Measurements from ENCODE around the gene JPH2.

- TF ChIP-seq, protein P1, sequence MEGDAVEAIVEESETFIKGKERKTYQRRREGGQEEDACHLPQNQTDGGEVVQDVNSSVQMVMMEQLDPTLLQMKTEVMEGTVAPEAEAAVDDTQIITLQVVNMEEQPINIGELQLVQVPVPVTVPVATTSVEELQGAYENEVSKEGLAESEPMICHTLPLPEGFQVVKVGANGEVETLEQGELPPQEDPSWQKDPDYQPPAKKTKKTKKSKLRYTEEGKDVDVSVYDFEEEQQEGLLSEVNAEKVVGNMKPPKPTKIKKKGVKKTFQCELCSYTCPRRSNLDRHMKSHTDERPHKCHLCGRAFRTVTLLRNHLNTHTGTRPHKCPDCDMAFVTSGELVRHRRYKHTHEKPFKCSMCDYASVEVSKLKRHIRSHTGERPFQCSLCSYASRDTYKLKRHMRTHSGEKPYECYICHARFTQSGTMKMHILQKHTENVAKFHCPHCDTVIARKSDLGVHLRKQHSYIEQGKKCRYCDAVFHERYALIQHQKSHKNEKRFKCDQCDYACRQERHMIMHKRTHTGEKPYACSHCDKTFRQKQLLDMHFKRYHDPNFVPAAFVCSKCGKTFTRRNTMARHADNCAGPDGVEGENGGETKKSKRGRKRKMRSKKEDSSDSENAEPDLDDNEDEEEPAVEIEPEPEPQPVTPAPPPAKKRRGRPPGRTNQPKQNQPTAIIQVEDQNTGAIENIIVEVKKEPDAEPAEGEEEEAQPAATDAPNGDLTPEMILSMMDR (conservative IDR thresholded peaks at IDR 0.05; ENCODE audit: low read depth in 2 of 2) = peak in 1 of 2 experiments; percentile 15; a peak in 1 of 4 replicates
- TF ChIP-seq POLR2AphosphoS5 (IDR thresholded peaks at IDR 0.05; ENCODE audit: low read depth) = no peak
- TF ChIP-seq EZH2 (IDR thresholded peaks at IDR 0.05; ENCODE audit: low read depth, unreplicated experiment) = no peak
- TF ChIP-seq REST (IDR thresholded peaks at IDR 0.05; ENCODE audit: unreplicated experiment) = no peak
- TF ChIP-seq ZNF114 (CRISPR knock-in tag; IDR thresholded peaks at IDR 0.05) = no peak
- no peak for TF ChIP-seq CREB1 (CRISPR knock-in tag; IDR thresholded peaks at IDR 0.05; ENCODE audit: low read depth)
- TF ChIP-seq NANOG (IDR thresholded peaks at IDR 0.05; ENCODE audit: borderline replicate concordance) = no peak
- no peak for TF ChIP-seq EZH2phosphoT487 (IDR thresholded peaks at IDR 0.05; ENCODE audit: unreplicated experiment)
- no peak for TF ChIP-seq JUNB (IDR thresholded peaks at IDR 0.05; ENCODE audit: unreplicated experiment)
- no peak for TF ChIP-seq ETS1 (IDR thresholded peaks at IDR 0.05)
- TF ChIP-seq ZNF331 (CRISPR knock-in tag; IDR thresholded peaks at IDR 0.05; ENCODE audit: low read depth) = no peak
- TF ChIP-seq, protein P2, sequence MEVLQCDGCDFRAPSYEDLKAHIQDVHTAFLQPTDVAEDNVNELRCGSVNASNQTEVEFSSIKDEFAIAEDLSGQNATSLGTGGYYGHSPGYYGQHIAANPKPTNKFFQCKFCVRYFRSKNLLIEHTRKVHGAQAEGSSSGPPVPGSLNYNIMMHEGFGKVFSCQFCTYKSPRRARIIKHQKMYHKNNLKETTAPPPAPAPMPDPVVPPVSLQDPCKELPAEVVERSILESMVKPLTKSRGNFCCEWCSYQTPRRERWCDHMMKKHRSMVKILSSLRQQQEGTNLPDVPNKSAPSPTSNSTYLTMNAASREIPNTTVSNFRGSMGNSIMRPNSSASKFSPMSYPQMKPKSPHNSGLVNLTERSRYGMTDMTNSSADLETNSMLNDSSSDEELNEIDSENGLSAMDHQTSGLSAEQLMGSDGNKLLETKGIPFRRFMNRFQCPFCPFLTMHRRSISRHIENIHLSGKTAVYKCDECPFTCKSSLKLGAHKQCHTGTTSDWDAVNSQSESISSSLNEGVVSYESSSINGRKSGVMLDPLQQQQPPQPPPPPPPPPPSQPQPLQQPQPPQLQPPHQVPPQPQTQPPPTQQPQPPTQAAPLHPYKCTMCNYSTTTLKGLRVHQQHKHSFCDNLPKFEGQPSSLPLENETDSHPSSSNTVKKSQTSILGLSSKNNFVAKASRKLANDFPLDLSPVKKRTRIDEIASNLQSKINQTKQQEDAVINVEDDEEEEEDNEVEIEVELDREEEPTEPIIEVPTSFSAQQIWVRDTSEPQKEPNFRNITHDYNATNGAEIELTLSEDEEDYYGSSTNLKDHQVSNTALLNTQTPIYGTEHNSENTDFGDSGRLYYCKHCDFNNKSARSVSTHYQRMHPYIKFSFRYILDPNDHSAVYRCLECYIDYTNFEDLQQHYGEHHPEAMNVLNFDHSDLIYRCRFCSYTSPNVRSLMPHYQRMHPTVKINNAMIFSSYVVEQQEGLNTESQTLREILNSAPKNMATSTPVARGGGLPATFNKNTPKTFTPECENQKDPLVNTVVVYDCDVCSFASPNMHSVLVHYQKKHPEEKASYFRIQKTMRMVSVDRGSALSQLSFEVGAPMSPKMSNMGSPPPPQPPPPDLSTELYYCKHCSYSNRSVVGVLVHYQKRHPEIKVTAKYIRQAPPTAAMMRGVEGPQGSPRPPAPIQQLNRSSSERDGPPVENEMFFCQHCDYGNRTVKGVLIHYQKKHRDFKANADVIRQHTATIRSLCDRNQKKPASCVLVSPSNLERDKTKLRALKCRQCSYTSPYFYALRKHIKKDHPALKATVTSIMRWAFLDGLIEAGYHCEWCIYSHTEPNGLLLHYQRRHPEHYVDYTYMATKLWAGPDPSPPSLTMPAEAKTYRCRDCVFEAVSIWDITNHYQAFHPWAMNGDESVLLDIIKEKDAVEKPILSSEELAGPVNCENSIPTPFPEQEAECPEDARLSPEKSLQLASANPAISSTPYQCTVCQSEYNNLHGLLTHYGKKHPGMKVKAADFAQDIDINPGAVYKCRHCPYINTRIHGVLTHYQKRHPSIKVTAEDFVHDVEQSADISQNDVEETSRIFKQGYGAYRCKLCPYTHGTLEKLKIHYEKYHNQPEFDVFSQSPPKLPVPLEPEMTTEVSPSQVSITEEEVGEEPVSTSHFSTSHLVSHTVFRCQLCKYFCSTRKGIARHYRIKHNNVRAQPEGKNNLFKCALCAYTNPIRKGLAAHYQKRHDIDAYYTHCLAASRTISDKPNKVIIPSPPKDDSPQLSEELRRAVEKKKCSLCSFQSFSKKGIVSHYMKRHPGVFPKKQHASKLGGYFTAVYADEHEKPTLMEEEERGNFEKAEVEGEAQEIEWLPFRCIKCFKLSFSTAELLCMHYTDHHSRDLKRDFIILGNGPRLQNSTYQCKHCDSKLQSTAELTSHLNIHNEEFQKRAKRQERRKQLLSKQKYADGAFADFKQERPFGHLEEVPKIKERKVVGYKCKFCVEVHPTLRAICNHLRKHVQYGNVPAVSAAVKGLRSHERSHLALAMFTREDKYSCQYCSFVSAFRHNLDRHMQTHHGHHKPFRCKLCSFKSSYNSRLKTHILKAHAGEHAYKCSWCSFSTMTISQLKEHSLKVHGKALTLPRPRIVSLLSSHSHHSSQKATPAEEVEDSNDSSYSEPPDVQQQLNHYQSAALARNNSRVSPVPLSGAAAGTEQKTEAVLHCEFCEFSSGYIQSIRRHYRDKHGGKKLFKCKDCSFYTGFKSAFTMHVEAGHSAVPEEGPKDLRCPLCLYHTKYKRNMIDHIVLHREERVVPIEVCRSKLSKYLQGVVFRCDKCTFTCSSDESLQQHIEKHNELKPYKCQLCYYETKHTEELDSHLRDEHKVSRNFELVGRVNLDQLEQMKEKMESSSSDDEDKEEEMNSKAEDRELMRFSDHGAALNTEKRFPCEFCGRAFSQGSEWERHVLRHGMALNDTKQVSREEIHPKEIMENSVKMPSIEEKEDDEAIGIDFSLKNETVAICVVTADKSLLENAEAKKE (CRISPR knock-in tag; IDR thresholded peaks at IDR 0.05) = no peak
Measured at GRCh38 chr20:44091026-44091425, 96.0 kb downstream of the JPH2 start.

All from GM23338 (cell line).